NCI-H1092 (cell line): ENCODE measurements around the gene GABRG3.

Source experiments
- DNase-seq: peaks from one replicate; lab custom pipeline; 2025; lab: John Stamatoyannopoulos, UW

The GABRG3 gene

DNA sequence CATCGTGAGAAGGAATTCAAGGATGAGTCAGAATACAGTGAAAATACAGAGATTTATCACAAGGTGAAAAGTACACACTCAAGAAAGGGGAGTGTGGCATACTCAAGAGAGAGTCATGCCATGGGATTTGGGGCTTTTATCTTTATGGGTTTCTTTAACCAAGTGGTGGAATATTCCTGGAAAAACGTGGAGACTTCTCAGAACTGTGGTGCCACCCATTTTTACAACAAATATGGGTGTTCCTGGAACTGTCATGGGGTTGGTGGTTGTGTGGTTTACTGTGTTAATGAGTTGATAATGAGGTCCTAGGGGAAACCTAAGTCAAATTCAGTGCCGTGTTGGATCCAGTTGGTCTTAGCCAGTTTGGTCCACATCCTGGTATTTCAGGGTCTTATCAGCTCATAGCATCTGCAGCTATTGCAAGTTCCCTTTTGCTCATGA, 497.2 kb downstream of the GABRG3 start:
- no peak for DNase-seq

DNA sequence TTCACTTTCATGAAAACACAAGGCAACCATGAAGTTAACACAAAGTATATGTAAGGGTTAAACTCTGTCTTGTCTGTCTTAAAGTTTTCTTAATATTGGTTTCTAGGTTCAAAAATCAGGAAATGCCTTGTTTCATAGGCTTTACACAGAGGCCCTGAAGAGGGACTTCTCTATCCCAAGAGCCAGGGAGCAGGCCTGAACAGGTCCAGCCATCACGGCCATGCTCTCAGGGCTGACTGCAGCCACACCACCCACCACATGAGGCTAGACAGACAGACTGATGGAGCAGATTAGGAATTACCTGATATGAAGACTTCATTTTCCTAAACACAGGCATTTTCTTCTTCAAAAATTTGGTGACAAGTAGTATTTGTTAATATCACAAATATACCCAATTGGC, 502.9 kb downstream of the GABRG3 start:
- no peak for DNase-seq

DNA sequence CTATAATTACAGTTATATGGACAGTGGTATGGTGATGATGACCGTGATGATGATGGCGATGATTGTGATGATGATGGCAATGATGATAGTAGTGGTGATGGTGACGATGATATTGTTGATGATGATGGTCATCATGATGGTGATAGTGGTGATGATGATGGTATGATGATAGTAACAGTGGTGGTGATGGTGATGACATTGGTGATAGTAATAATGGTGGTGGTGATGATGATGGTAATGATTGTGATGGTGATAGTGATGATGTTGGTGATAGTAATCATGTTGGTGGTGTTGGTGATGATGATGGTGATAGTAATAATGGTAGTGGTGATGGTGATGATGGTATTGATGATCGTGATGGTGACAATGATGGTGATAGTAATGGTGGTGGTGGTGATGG, 504.4 kb downstream of the GABRG3 start:
- DNase-seq: no peak

DNA sequence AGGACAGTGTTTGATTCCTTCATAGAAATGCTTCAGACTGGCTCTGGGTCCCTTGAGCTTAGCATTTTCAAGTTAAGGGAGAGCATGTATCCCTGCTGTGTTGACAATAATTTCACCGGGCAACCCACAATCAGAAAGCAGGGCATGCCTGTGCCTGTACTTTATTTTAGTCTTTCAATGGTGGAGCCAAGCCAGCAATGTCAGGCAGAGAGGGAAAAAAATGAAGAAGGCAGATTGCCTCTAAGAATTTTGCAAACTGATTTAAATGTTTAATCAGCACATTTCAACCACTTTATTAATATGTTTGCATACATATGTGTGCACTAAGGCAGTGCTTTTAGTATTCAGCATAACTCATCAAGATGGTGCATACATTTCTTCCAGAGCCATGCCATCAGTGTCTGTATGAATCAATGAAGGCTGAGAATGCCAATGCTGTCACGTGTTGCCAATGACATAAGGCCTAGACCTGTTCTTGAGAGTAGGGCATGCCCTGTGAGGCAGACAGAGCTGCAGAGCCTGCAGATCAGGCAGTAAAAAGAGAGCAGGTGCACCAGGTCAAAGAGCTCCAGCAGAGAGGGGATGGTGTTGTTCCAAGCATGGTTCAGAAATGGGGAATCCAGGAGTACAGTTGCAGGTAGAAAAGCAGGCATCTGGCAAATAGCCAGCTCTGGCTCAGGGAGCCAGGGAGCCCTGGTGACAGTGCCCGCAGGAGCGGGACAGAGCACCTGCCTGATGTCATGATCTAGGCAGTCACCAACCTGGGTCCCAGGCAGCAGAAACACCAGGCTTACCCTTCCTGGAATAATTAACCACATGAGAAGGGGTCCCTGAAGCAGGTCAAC, 508.5 kb downstream of the GABRG3 start:
- DNase-seq: peak; percentile 19

DNA sequence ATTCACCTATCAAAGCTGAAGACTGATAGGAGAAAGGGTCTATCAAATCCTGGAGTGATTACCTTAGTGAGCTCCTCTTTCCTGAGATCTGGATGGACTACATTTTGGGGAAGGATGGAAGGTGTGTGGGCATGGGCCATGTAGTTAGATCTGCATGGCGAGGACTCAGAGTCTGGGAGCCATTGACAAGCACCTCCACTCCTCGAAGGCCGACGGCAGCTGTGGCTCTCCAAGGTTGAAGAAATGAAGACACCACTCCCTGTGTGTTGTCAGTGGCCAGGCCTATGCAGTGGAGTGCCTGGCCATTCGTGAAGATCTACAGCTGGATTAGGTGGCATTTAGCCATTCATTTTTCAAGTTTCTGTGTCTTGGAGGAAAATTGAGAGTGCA, 509.2 kb downstream of the GABRG3 start:
- no peak for DNase-seq

DNA sequence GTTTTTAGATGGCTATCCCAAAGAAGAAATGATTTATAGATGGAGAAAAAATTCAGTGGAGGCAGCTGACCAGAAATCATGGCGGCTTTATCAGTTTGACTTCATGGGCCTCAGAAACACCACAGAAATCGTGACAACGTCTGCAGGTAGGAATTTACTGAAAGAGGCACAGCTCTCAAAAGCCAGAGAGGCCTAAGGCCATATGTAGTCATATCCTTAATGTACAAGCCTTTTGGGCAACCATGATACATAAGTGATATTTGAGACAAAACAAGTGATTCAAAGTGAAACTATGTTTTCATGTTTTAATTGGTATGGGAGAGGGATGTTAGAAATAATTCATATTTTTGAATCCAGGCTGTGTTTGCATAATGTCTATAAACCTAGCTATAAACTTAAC, 509.7 kb downstream of the GABRG3 start:
- no peak for DNase-seq

DNA sequence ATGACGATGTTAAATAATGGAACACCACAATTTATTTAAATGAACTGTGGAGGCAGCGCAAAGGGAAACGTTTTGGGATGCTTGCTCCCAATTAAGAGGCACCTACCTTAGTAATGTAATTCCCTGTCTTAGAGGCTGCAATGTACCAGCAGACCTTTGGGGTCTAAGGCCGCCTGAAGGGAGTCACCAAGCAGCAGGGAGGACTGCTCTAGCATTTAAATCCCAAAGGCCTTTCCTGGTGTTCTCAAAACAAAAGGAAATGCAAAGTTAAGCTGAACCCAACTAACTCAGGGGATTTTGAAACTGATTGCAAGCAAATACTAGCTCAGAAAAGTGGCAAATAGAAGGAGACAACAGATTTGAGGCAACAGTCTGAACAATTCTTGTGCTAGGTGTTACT, 510.8 kb downstream of the GABRG3 start:
- DNase-seq: no peak

DNA sequence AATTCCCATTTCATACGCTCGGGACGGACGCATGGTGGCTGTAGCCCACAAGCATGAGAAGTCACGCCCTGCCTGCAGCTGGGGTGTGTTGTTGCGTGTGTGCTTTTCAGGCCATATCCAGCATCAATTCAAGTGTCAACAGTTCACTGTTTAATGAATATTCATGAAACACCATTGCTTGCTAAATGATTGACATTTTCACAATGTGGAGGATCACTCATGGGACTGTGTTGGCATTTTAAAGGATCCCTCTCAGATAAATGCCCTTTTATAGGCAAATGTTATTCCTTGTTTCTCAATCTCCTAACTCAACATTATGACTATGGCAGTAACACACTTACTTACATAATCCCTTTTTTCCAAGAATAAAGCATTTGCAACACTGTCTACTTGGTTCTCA, 511.3 kb downstream of the GABRG3 start:
- no peak for DNase-seq

DNA sequence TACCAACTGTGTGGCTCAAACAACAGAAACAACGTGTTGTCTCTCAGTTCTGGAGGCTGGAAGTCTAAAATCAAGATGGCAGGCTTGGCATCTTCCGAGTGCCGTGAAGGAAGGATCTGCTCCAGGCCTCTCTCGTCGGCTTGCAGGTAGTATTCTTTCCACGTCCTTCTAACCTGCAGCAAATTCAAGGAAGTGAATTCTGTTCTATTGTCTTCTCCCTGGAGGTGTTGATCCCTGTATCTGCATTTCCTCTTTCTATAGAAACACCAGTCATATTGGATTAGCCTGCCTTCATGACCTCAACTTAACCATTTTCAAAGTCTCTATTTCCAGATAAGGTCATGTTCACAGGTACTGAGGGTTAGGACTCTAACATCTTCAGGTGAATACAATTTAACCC, 512.1 kb downstream of the GABRG3 start:
- DNase-seq: no peak

DNA sequence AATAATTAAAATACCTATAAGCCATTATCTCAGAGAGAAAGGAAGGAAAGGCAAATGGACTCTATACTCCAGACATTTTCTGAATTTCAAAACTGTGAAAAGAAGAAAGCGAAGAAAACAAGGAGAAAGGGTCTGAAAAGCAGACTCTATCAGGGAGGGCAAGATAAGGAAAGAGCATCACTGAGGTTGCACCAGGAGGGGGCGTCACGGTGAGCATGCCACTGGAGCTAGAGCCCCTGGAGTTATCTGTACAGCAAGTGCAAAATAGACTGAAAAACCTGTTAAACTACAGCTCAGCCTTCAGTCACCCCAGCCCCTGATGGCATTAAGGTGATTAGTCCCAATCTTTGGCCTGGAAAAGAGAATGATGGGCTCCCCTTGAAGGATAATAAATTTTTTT, 514.3 kb downstream of the GABRG3 start:
- no peak for DNase-seq

DNA sequence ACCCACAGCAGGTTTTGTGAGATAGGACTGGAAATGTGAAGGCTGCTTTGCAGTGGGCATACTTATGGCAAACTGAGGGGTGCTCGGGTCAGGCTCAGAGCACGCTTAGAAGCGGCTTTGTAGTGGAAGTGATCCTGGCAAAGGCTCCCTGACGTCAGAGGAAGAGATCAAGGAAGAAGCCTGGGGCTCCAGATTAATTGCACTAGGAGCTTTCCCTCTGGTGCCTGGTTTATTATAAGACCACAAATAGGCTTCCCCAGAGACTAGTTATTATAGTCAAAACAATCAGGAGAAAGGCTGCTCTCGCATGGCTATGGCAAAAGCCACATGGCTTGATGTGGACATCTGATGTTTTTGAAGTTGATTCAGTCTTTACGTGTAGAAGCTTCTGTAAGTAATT, 515.1 kb downstream of the GABRG3 start:
- no peak for DNase-seq

DNA sequence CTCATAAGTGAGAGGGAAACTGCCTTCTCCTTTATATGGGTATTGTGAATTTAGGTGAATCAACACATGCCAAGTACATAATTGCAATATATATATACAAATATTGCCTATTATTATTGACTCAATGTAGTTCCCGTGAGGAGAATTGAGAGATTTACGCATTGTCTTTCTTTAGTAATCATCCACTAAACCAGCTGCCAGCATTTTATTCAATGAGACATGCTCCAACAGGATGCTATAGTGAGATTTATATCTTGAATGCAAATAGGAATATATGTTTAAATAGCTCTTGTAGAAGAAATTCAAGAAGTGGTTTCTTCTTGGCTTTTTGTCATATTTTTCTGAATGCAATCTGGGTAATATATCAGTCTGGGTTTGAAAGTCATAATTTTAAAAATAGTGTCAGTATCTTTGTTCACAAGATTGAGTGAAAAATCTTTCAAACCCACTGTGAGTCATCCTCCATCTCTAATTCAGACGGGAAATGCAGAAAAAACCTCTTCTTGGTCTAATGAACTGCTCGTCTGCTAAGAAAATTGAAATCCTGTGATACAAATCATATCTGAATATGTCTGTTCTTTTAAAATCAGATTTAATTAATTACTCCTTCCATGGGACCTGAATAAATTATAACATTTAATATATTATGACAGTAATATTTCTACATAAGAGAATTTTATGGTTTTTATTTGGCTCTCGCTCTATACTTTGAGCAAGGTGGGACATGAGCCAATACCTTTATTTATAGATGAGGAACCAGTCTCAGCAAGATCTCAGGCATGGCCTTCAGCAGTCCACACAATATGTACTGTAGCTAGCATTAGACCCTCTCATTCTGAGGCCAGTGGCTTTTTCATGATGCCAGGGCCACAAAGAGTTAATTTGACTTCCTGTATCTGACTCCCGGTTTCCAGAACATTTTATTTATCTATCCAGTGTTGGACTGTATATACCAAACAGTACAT, 516.0 kb downstream of the GABRG3 start:
- no peak for DNase-seq

DNA sequence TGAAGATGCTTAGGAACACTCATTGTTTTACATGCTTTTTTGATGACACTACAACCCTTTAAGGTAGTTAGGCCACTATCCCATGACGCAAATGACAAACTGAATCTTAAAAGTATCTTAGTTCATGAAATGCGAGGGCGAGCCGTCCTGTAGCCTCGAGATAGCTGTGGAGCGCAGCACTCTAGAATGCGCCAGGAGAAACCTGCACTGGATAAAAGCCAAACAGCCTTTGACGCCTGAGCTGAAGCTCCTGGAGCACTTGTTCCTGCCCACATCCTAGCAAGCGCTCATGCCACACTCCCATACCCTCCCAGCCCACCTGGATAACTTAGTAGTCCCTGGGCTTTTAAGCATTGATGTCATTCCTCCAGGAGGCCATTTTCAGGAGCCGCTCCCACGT, 516.9 kb downstream of the GABRG3 start:
- DNase-seq: no peak

DNA sequence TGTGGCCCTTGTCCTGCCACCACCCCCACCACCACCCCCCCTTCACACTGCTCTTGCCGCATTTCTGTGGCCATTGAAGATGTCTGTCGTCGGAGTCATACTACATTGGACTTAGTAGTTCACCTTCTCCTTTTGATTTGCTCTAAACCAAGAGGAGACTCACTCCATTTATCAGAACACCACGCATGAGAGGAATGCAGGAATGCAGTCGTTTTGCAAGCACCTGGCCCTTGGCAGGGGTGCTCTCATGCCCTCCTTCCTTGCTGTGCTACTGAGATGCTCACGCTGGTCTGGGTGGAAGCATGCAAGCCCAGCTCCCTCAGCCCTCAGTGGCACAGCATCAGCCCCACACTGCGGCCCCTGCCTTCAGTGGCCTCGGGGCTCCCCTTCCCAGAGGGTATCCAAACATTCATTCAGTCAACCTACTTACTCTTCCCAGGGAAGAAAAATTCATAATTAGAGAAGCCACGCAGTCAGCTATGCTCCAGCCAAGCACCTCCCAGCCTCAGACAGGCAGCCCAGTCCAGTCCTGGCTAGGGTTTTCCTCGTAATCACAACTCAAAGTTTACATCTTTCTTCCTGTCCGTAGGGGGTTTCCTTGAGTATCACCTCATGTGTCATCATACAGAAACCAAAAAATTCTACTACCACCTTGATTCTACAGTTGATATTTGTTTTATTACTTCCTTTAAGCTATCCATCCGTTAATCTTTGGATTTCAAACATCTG, 520.0 kb downstream of the GABRG3 start:
- DNase-seq: no peak

DNA sequence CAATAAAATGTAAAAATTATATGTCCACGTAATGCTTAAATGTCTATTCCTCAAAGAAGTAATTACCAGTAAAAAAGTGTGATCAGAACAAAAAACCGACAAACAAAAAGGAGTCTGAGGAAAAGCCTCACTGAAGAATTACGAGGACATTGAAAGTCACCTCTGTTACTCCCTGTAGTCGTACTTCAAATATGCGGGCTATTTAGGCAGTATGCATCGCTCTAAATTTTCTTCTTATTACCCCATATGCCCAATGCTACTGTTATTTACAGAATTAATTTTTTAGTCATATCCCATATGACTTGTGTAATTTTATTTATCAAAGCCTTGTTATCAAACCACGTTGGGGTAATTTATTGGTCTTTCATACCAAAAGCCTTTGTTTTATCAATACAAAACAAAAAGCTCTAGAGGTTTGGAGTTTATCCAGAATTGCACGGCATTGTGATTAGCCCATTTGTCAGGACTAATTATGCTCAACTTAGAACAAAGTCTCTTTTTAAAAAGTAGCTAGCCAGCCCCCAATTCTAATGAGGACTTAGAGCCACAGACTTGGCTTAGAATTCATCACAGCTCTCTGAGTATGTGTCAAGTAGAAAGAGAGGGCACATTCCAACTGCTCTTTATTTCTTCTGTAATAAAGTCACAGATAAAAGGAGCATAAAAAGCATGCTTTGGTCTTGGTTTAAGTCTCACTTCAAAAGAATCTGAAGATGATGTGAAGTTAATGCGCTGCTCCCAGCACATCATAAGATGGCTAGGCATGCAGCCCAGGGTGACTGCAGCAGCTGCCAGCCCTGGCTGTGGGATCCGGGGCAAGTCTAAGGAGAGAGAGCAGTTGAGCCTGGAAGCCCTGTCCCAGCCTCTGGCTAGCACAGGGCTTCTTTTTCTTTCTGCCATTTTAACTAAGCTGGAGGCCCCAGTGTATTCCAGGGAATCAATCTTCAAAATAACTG, 521.0 kb downstream of the GABRG3 start:
- no peak for DNase-seq

DNA sequence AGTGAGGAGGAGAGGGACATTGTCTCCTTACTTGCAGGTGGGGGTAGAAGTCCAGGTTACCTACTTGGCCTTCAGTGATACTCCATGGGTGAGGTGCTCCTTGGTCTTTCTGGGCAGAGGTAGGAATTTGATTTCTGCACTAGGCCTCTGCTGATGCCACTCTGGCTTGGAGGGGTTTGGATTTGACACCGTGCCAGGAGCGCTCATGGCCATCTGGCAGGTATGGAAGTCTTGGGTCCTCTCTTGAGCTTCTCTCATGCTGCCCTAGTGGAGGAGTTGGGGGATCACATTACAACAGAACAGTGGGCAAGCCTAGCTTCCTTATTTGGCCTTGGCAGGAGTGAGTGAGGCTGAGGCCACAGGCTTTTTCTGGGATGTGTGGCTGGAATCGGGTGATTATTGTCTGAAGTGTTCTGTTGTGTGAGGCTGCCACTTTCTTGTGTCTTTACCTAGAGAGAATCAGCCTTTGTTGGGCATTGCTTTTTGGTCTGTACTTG, 525.0 kb downstream of the GABRG3 start:
- DNase-seq: no peak

DNA sequence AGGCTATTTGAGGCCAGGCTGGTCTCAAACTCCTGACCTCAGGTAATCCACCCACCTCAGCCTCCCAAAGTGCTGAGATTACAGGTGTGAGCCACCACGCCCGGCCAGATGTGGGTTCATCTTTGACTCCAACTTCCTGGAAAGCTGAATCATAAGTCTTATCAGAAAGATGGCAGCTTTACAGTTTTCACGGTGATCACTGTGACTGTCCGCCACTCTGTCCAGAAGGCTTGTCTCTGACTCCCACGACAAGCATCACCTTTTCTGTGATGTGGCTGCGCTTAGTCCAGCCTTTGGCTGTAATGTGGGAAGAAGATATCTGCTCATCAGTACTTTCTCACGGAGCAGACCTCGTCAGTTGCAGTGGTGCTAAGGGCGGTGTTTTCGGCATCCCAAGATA, 527.7 kb downstream of the GABRG3 start:
- DNase-seq: no peak

DNA sequence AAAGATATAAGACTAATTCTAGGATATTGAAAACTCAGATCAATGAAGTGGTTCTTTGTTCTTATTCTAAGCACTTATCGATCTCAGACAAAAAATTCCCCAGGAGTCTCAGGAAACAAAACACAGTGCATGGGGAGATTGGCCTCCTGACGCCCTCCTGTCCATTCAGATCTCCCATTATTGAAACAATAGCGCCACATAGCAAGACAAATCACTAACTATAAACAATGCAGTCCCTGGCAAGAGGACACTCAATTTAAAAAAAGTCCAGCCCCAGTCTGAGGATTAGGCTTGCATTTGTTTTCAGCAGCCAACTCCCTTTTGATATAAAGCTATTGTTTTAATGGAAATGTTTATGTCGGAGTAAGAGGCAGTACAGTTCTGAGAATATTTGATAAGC, 528.2 kb downstream of the GABRG3 start:
- DNase-seq: no peak

DNA sequence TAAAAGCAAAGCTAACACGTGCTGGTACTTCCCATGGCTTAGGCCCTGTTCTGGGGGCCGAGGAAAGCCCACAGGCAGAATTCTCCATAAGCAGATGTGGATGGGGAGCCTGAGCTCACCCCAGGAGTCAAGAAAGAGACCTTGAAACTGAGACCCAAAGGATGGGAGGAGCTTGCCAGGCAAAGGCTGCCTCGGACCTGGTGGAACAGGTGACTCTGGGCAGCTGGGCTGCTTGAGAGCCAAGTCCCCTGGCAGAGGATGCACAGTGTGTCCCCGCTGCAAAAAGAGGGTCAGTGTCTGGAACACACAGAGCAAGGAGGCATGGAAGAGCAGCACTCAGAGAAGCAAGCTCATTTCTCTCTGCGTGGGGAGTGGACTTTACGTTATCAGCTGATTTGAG, 528.7 kb downstream of the GABRG3 start:
- DNase-seq: no peak

DNA sequence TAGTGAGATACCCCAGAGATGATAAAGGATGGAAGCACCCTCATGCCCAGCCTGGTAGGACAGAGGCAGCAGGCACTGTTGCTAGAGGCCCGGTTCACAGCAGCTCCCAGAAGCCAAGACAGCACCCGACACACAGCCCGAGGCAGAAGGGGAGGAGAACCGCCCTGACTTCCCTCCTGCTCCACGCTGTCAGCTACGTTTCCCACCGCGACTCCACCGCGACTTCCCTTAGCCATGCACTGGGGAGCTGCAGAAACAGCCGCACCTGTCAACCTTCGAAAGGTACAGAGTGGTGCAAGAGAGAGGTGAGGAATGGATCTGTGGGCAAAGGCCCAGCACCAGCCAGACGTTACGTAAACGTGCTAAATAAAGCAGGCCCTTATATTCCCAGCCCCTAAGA, 529.2 kb downstream of the GABRG3 start:
- DNase-seq: no peak

DNA sequence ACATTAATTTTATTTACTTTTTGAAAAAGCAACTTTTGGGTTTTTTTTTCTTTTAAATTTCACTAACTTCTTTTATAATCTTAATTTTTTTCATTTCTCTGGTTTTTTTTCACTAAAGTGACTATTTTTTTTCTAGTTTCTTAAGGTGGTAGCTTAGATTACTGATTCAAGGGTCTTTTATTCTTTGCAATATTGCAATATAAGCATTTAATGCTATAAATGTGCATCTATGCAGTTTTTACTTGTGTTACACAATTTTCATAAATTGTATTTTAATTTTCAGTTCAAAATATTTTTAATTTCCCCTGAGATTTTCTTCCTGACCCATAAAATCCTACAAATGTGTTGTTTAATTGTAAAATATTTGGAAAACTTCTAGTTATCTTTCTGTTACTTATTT, 535.8 kb downstream of the GABRG3 start:
- no peak for DNase-seq
